ENCODE measurements around the gene CHST9. TPM values are rescaled to one million over a fixed set of nuclear protein-coding genes. Genes with fewer than 3 reads are reported as not detected.

The CHST9 gene
- total RNA-seq, 1 experiment from 2014 or later, result 0.07 TPM

GRCh38 chr18:26920644-26921043 is 264.5 kb downstream of the CHST9 start:
- H3K9me2 ChIP-seq (ENCODE audit: insufficient read depth), result no peaks in the 10 kb centered on the region
- H3K4me2 ChIP-seq, result no peak overlapping the region
- H3K27ac ChIP-seq, result no peak overlapping the region
- H3F3A ChIP-seq (ENCODE audit: insufficient read depth, low read depth), result no peaks in the 10 kb centered on the region
- no peak for TF ChIP-seq CTCF (conservative IDR thresholded peaks at IDR 0.05)
- TF ChIP-seq EZH2 (IDR thresholded peaks at IDR 0.05; ENCODE audit: low read depth), result no peak
- DNase-seq, result no peak
- no peaks in the 10 kb centered on the region for H3K4me1 ChIP-seq (replicated peaks; ENCODE audit: insufficient read depth)
- H3K79me2 ChIP-seq (ENCODE audit: low read depth), result no peaks in the 10 kb centered on the region
- no peaks in the 10 kb centered on the region for H3K27me3 ChIP-seq (ENCODE audit: insufficient read depth, low read depth)
- H3K9me3 ChIP-seq (ENCODE audit: insufficient read depth, low read depth), result no peaks in the 10 kb centered on the region; the same call in 1 of the 2 replicates
- no TSS peak for BruUV-seq (replicated peaks)
- H3K36me3 ChIP-seq (ENCODE audit: low read depth), result no peaks in the 10 kb centered on the region
- intact Hi-C loops (cut with micrococcal nuclease; ENCODE audit: unreplicated experiment), result no loop called here
- no peaks in the 10 kb centered on the region for H4K20me1 ChIP-seq (ENCODE audit: insufficient read depth)
- ChIA-PET CTCF (no interaction called here), POLR2A (ENCODE audit: unreplicated experiment) (no interaction called here)
- H3K4me3 ChIP-seq, result no peak overlapping the region
- H2AFZ ChIP-seq, result no peak overlapping the region

- Histone ChIP-seq H3K9me3 (ENCODE audit: insufficient read depth, low read depth) (no peaks in the 10 kb centered on the region; the same call in 1 of the 2 replicates), H4K20me1 (ENCODE audit: insufficient read depth) (no peaks in the 10 kb centered on the region), H2AFZ (no peak overlapping the region), H3K36me3 (ENCODE audit: low read depth) (no peaks in the 10 kb centered on the region), H3K9me2 (ENCODE audit: insufficient read depth) (no peaks in the 10 kb centered on the region), H3K27me3 (ENCODE audit: insufficient read depth, low read depth) (no peaks in the 10 kb centered on the region), H3F3A (ENCODE audit: insufficient read depth, low read depth) (no peaks in the 10 kb centered on the region), H3K27ac (no peak overlapping the region), H3K79me2 (ENCODE audit: low read depth) (no peaks in the 10 kb centered on the region), H3K4me3 (no peak overlapping the region), H3K4me2 (no peak overlapping the region), H3K4me1 (replicated peaks; ENCODE audit: insufficient read depth) (no peaks in the 10 kb centered on the region)
- TF ChIP-seq EZH2 (IDR thresholded peaks at IDR 0.05; ENCODE audit: low read depth) (no peak), CTCF (conservative IDR thresholded peaks at IDR 0.05) (no peak)
- no peak for DNase-seq
- no TSS peak for BruUV-seq (replicated peaks)
- ChIA-PET POLR2A (ENCODE audit: unreplicated experiment) (no interaction called here), CTCF (no interaction called here)
- intact Hi-C loops (cut with micrococcal nuclease; ENCODE audit: unreplicated experiment), result no loop called here
These were observed 265.5 kb downstream of the CHST9 start for GRCh38 chr18:26919627-26920026.

GRCh38 chr18:26919201-26919600 is 265.9 kb downstream of the CHST9 start:
- intact Hi-C loops (cut with micrococcal nuclease; ENCODE audit: unreplicated experiment), result no loop called here
- Histone ChIP-seq H3F3A (ENCODE audit: insufficient read depth, low read depth) (no peaks in the 10 kb centered on the region), H2AFZ (no peak overlapping the region), H3K27me3 (ENCODE audit: insufficient read depth, low read depth) (no peaks in the 10 kb centered on the region), H3K4me2 (no peak overlapping the region), H3K9me2 (ENCODE audit: insufficient read depth) (no peaks in the 10 kb centered on the region), H3K4me3 (no peak overlapping the region), H3K9me3 (ENCODE audit: insufficient read depth, low read depth) (no peaks in the 10 kb centered on the region; the same call in 1 of the 2 replicates), H3K27ac (no peak overlapping the region), H3K36me3 (ENCODE audit: low read depth) (no peaks in the 10 kb centered on the region), H4K20me1 (ENCODE audit: insufficient read depth) (no peaks in the 10 kb centered on the region), H3K4me1 (replicated peaks; ENCODE audit: insufficient read depth) (no peaks in the 10 kb centered on the region), H3K79me2 (ENCODE audit: low read depth) (no peaks in the 10 kb centered on the region)
- TF ChIP-seq EZH2 (IDR thresholded peaks at IDR 0.05; ENCODE audit: low read depth) (no peak), CTCF (conservative IDR thresholded peaks at IDR 0.05) (no peak)
- CTCF ChIA-PET, result no interaction called here
- POLR2A ChIA-PET (ENCODE audit: unreplicated experiment), result no interaction called here
- DNase-seq, result no peak
- BruUV-seq (replicated peaks), result no TSS peak

All from PC-9 (cell line).